Stimulated activated CD8-positive, alpha-beta memory T cell treated with anti-CD3 and anti-CD28 coated beads, Interleukin-2, amount 100 ng/mL, for 1 hour (primary cell): Measurements from ENCODE around the gene CTBP2.
A peak's percentile ranks its signal among the peaks of the same experiment; 100 is the strongest.
"Not testable (repeated sequence)": the region's sequence is repeated elsewhere in the genome, so short reads cannot be mapped to it uniquely, and the experiment has no call there.

Experiments used
- DNase-seq, 2 donors: peaks; one replicate each; pipeline ENCODE4 v3.0.0-alpha.2; 2020; ENCODE audit warnings: low read depth in 2 of 2

The CTBP2 gene

DNA sequence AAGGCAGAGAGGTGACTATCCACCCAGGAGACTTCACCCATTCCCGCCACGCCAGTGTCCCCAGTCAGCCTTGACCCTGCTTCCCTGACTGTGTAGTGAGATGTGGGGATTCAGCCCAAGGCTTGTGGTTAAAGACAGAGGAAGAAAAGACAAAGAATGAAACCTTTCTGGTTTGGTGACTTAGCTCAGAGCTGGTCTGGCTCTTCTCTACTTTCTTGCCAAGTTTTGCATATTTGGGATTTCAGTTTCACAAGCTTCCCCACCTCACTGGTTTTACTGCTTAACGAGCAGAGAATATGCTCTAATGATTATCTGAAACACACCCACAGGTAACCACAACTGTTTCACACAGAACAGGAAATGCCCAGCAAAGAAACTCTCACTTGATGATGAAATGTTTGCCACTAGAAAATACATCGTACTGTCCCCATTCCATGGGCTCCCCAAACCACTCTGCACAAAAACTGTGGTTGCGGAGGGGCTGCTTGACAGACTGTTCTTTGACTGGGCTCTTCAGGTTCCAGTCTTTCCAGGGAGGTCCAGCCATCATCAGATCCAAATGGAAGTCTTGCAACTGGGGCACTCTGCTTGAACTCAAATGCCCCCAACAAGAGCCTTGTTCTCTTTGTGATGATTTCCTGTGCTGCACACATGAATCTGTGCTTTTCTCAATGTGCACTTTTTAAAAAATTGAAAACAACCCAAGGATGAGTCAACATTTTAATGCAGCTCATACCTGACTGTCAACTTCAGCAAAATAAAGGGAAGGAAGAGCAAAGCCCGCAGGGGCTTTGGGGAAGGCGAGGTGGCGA lies 95.5 kb downstream of the CTBP2 start:
- DNase-seq, result no peak

DNA sequence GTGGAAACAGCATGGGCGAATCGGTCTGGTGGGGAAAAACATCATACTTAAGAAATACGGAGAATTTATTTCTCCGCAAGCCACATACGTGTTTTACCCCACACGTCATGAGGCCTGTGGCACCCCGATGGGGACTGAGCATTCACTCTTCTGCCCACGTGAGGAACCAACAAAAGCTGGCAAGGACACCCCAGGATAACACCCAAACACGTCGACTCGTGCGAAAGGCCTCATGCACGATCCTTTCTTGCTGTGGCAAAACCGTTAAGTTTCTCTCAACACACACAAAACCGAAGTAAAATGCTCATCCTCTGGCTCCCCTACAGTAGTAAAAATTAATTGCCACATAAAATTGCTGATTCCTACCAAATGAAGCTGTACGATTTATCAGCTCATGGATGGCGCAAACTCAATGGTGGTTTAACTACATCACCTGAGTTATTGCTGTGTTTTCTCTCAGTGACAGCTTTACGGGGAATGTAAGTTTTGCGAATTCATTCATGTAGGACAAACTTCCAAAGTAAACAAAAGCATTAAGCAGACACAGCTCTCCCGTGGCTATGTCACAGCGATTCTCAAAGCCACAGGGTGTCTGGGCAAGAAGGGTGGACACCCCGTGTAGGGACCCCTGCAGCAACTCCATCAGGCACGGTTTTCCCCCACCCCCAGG lies 97.0 kb downstream of the CTBP2 start:
- DNase-seq, result no peak

DNA sequence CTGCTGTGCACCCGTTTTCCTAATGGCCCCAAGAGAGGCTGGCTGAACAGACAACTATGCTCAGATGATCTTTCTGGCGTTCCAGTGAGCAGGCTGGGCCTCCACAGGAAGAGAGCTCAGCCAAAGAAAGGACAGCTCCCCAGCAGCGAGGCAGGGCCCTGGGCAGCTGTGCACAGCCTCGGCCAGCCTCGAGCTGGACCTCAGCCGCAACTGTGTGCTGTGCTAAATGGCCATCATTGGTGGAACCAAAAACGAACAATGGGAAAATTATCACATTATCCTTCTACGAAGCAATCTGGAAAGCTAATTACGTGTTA lies 97.5 kb downstream of the CTBP2 start:
- no peak for DNase-seq

DNA sequence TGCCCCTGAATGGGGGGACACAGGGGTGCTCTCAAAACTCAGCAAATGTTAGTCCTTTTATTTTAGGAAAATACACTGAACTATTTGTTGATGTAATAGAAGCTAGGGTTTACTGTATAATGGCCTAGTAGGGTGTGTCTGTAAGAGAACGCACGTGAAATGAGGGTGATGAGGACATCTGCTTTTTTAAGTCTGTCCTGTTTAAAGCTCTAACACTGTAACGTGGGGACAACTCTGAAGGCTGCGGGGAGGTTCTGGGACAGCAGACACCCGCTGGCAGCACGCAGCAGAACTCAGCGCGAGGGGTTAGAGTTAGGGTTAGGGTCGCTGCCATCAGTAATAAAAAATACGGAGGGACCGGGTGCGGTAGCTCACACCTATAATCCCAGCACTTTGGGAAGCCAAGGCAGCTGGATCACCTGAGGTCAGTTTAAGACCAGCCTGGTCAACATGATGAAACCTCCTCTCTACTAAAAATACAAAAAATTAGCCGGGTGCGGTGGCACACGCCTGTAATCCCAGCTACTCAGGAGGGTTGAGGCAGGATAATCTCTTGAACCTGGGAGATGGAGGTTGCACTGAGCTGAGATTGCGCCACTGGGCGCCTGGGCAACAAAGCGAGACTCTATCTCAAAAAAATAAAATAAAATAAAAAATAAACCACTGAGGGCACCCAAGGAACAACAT lies 98.0 kb downstream of the CTBP2 start:
- DNase-seq, result no peak

DNA sequence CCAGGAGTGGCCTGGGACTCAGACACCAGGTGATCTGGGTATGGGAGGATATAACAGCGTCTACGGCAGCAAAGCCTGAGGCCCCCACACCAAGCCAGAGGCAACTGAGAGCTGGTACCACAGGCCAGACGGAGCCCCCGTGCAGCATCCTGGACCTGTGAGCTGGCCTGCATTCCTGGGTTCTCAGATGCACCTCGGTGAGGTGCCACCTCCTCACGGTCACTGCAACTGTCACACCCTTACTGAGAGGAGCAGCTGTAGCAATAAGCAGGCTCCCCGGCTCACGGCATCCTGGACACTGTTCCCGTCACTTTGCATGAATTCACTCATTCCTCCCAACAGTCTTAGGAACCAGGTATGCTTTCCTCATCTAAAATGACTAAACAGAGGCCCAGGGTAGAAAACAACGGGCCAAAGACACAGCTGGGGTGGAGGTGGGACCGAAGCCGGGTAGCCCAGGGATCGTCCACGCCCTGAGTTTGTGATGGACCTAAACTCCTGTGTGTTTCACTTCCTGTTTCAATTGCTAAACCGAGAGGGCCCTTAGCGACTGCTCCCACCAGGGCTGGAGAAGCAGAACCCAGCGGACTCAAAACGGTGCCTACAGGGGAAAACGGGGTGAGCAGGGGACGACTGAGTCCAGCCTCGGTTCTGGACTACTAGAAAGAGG lies 98.7 kb downstream of the CTBP2 start:
- no peak for DNase-seq

DNA sequence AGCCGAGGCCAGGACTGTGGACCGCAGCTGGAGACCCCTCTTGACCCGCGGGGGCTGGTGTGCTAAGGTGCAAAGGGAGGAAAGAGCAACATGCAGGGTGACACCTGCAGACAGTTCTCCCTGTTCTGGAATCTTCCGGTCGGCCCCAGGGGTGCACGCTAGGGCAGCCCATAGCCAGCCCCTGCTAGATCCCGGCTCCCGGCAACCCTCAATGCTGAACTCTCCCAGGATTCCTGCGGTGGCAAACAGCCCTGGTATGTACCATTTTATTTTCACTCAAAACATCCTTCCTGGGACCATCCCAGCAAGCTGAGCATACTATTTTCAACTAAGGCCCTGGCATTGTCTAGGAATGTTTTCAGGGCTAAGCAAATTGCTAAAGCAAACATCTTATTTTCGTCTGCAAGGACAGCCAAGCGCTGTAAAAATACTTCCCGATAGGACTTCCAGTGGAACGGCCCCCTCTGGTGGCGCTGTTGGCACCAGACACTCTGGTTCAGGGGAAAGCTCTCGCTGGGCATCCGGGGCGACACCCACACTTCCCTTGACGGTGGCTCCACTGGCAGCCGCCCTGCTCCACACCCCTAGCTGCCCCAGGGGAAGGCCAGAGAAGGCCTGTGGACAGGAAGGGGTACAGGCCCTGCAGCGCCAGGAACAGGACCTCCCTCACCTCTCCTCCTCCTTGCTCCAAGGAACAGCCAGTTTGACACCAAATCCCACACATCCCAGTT lies 99.4 kb downstream of the CTBP2 start:
- peak in 1 of 2 donors; percentile 9 for DNase-seq

DNA sequence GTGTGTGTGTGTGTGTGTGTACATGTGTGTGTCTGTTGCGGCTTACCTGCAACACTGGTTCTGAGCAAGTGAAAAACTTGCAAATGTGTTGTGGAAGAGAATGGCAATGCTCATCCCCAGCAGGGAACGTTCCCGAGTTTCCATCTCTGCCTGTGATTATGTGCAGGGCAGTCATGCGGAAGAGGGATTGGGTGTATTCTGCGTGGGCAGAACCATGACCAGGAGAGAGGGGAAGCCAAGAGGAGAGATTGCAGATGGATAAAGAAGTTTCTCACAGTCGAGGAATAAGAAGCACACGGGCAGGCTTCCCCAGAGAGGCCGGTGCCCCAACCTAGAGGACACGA lies 99.9 kb downstream of the CTBP2 start:
- DNase-seq, result no peak

DNA sequence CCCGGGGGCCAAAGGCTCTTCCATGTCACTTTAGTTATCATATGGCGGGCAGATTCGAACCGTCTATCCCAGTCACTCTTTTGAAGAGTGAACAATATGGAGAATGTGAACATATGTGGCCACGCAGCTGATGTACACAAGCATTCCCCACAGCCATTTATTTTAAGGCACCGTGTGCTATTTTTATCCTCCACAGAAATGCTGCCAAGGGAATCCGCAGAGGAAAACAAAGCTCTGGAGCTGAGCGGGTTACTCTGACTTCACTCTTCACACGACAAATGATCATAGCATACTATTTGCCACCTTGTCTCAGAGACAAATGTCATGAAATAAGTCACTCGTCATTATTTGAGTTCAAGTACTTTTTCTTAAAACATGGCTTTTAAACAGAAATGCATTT lies 100.3 kb downstream of the CTBP2 start:
- DNase-seq, result no peak

DNA sequence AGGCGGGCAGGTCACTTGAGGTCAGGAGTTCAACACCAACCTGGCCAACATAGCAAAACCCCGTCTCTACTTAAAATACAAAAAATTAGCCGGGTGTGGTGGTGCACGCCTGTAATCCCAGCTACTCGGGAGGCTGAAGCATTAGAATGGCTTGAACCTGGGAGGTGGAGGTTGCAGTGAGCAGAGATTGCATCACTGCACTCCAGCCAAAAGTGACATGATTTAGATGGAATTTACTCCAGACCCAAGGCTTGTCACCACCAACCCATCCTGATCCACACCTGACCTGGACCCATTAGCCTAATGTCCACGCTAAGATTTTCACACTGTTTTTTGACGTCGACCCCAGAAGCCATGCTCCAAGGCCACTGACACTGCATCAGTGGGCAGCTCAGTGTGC lies 101.0 kb downstream of the CTBP2 start:
- not testable (repeated sequence) for DNase-seq

DNA sequence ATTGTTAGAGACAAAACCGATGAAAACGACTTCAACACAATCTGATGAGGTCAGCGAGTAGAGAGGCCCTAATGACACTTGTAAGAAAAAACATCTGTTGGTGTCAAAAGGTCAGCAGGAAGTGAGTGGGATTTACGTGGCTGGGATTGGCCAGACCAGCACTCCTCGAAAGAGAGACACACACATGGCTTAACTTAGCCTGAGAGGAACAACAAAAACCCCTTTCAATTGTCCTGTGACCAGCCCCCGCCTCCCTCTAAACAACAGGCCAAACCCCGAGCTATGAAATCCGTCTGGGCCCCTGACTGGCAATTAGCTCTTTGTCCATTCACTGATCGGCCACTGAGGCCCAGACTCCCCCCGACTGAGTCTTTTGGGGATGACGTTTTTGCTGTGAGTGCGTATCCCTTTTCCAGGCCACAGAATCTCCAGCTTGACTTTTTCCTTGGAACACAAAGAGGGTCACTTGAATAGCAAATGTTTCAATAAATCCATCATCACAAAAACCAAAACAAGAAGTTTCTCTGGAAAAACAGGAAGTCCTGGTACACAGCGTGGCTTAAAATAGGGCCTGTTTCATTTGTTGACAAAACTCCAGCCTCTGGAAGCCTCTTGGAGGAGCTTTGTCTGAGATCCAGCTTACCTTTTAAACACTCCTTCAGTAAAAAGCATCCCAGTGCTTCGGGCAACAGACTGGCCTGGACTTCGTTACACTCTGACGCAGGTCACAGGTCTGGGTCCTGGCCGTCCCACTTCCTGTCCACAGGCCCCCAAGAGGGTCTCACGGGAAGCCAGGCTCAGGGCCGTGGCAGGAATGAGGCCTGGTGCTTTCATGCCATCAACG lies 103.0 kb downstream of the CTBP2 start:
- DNase-seq, result no peak

DNA sequence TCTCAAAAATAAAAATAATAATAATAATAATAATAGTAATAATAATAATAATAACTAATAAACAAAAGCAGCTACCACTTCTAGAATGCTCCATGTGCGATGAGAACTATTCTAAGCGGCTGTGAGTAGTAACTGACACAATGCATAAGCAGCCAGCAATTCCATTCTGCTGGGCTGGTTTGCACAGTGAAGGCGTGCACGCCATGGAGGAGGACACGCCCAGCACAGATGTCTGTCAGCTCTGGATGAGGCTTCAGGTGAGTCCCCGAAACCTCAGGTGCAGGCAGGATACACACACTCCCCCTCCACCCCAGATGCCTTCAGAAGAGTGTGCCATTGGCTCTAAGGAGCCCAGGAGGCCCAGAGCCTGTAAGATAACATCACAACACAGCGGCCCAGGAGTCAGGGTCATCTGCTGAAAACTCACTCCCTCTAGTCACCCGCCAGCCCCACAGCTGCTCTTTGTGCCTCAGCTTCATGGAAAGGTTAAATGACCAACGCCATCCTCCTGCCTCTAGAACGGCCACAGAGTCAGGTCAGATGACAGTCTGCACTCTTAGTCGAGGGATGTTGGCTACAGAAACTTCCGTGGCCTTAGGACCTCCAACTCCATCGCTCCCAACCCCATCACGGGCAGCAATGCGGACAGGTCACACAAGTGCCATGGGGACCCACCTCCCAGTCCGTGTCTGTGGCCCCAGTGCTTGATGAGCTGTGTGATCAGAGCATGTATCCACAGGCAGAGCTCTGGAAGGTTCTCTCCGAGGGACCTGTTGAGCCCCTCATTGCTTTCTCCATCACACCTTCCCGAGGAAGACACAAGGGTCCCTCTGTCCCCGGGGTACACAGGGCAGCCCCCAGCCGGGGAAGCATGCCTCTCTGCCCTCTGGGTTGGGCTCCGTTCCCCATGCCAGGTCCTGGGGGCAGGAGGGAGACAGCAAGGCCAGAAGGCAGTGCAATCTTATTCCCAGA lies 103.9 kb downstream of the CTBP2 start:
- no peak for DNase-seq

DNA sequence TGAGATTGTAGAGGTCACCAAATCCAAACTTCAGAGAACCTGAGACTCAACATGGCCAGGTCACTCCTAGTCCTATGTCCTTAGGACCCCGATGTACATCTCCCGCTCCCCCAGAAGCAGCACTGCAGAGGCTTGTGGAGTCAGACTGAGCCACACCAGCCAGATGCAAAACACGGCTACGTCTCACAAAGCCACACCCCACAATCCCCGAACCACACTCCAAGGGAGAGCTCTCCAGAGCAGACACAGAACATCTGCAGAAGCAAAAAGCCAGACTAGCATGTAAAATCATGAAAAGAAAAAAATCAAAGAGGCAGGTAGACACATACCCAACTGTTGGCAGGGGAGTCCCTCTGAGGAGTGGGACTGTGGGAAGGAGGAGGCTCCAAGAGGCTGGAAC lies 104.9 kb downstream of the CTBP2 start:
- DNase-seq, result no peak

DNA sequence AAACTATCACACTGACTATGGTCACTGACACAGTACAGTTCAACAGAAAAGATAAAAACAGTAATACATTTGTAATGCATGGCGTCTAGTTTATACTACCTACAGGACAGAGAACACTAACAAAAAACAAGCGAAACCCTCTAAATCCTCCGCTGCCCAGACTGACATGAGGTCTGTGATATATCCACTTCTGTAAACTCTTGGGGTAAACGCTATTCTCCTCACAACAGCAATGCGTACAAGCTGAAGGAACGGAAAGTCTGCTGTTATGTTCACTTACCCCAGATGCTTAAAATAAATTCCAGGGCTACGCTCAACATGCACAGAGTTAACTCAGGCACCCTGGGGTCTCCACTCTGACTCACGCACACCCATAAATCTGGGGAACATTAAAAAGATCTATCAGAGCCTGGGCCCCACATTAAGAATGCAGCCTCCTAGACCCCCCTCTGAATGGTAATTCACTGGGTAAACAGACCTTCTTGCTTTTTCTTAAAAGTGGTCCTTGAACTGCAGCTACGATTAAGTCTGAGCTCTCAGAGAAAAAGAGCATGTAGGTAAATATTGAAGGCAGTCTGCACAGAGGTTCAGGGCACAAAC lies 105.6 kb downstream of the CTBP2 start:
- no peak for DNase-seq

DNA sequence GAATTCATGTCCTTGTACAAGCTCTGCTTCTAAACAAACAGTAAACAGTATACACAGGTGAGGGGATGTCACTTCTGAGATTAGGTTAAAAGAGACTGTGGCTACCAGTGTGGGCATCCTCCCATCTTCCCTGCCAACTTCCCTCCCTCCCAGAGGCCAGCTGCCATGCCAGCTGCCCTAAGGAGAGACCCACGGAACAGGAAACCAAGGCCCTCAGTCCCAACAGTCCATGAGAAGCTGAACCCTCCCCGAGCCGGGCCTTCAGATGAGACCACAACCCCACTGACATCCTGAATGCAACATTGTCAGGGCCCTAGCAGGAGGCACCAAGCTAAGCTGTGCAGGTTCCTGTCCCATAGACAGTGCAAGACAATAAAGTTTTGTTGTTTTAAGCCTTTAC lies 106.1 kb downstream of the CTBP2 start:
- DNase-seq, result no peak

DNA sequence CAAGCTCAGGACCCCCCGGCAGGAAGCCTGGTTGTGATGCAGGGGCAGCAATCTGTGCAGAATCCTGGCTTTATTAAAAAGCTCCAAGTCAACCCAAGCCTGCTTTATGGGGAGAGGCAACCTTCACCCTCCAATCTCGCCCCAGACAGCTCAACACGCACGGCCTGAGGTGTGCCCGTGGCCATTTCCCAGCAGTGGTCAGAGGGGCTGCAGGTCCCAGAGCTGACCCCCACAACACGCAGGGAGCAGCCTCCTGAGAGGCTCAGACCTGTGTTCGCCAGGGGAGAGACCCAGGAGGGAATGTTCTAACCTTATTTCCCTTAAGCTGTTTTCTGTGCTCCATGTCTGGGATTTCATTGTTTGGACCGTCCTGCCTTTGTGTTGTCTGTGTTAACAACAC lies 108.2 kb downstream of the CTBP2 start:
- no peak for DNase-seq

DNA sequence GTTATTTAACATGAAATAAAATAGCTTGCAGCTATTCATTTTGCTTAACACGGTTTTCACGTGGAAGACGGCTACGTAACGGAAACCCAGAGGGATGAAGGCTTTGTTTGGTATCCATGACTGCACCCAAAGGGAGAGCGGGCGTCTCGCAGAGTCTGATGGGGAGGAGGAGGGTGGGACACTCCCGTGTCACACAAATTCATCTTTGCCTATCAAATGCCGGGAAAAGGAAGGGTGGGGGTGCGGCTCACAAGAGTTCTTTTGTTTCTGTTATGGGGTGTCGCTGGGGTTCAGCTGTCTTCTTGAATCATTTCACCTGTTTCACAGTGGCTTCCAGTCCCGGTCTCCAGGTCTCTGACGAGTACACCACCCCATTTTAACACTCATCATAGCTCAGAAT lies 110.0 kb downstream of the CTBP2 start:
- no peak for DNase-seq

DNA sequence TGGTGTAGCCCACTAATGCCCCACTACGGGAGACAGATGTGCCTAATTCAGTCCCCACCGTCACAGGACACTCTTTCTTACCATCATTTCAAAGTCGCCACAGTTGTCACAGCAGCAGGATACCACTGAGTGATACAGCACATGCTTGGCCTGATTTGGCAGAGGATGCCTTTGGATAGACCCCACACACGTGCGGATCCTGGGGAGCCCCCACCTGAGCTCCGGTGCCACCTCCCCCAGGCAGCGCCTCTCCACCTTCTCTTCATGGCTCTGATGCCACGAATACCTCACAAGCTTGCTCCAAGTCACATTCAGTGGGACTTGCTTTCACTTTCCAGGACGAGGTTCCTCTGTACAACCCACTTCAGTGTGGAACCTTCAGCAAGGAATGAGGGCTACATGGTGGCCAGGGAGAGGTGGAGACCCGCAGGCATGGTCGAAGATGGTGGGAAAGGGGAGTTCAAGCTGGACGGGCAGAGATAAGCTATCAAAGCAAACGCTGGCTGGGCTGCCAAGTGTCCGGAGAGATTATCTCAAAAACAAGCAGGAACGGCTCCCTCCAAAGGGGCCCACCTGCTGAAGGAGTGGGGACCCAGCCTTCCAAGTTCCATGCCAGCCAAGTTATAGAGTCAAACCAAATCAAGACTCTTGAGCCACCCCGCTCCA lies 111.0 kb downstream of the CTBP2 start:
- no peak for DNase-seq

DNA sequence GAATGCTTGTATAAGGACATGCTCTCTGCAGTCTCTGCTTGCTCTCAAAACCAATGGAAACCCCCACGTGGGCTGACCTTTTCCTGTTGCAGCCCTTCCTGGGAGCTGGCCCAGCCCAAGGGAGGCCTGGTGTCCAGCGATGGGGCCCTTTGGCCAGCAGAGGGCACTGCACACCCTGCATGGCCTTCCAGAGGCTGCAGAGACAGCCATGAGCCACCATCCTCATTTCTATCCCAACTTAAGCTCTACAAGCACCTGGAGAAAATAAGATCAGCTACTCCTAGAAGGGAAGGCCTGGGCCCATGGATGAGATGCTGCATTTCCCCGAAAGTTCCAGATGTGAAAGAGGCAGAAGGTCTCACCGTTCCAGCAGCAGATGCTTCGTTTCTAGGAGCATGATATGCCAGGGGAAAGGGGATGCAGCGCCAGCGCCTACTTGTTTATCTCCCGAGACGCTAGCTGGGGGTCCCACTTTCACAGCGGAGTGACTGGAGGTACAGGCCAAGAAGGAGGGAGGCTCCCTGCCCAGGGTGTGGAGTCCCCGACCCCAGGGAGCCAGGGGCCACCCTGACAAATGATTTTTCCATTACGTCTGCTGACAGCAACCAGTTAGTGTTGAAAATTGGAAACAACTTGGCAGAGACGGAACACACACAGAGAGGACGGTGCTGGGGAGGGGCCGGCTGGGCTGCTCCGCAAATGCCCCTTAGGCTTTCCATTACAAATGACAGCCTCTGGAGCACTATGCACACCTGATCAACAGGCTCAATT lies 112.1 kb downstream of the CTBP2 start:
- peak; percentile 14 to 21 for DNase-seq
